Measurements from ENCODE around the gene MAP2K5.

- no peak for TF ChIP-seq CTCF (IDR thresholded peaks at IDR 0.05)
- TF ChIP-seq POLR2A (IDR thresholded peaks at IDR 0.05) = no peak
Measured at GRCh38 chr15:67547836-67548235, 5.3 kb downstream of the MAP2K5 start.
